K562 (cell line): Measurements from ENCODE around the gene AMFR. TPM values are rescaled to one million over a fixed set of nuclear protein-coding genes. Genes with fewer than 3 reads are reported as not detected.
A peak's percentile ranks its signal among the peaks of the same experiment; 100 is the strongest.

ENCODE experiments used
- ATAC-seq: fragments of 200-7000 bp; cut with Tn5 transposase; 3 replicates; pipeline ENCODE4 v1.9.1; 2020; ENCODE audit warnings: moderate library complexity
- BruUV-seq: library from RNA; stranded (reverse); fragments of 400-500 nt; replicated peaks from 2 replicates; lab custom pipeline; 2021; lab: Mats Ljungman, UMichigan
- CTCF ChIA-PET: fragments of 300-600 bp; formaldehyde crosslinking; extraction: SDS; loops from one replicate; lab custom pipeline; 2021; ENCODE audit warnings: low intra/inter-chr PET ratio; lab: Yijun Ruan, JAX
- POLR2A ChIA-PET: fragments of 300-600, 350-650 bp; sonication (Branson Sonifier 250); formaldehyde crosslinking; extraction: SDS; loops from one replicate; lab custom pipeline; 2021; ENCODE audit warnings: antibody characterized with exemption, inconsistent platforms; lab: Yijun Ruan, JAX
- DNase-seq, 4 experiments: peaks; one replicate each; pipeline versions ENCODE4 v3.0.0 to v3.0.0-alpha.2; 2011 to 2018; ENCODE audit warnings: low spot score in 3 of 4, mixed read lengths in 3 of 4; ENCODE audit errors: extremely low read depth in 1 of 4
- FAIRE-seq: peaks from 2 replicates; lab custom pipeline; 2011; peaks lifted over from hg19 to GRCh38; lab: Jason Lieb, UNC
- H2AFZ ChIP-seq: 2 replicates; pipeline ENCODE4 v1.6.0; 2011; ENCODE audit warnings: low read depth, low read length, control low read depth, inconsistent platforms
- H3K27ac ChIP-seq: fragments of 200-600 bp; 3 replicates; pipeline ENCODE4 v1.8.0; 2011; ENCODE audit warnings: low read depth, mild to moderate bottlenecking, control low read depth, inconsistent platforms, low read length, moderate library complexity, mixed read lengths; ENCODE audit errors: extremely low read depth
- H3K27me3 ChIP-seq, 2 experiments: fragments of 300-600 bp in 1 of 2; 2 replicates in 1 of 2; 3 replicates in 1 of 2; pipeline versions ENCODE4 v1.6.0 to v1.8.0; 2011; ENCODE audit warnings: inconsistent platforms in 2 of 2, low read length in 2 of 2, mild to moderate bottlenecking in 1 of 2, mixed read lengths in 1 of 2, moderate library complexity in 1 of 2; ENCODE audit not compliant: control insufficient read depth in 2 of 2, insufficient read depth in 2 of 2
- H3K36me3 ChIP-seq: fragments of 300-600 bp; 3 replicates; pipeline ENCODE4 v1.8.0; 2011; ENCODE audit warnings: mild to moderate bottlenecking, low read length, inconsistent platforms; ENCODE audit not compliant: control insufficient read depth, insufficient read depth
- H3K4me1 ChIP-seq, 2 experiments: fragments of 200-600 bp in 1 of 2; replicated peaks in 1 of 2; 2 replicates in 1 of 2; 3 replicates in 1 of 2; pipeline versions ENCODE4 v1.5.1 to v1.8.0; 2011; ENCODE audit warnings: inconsistent platforms in 2 of 2, low read length in 2 of 2, mild to moderate bottlenecking in 1 of 2, mixed read lengths in 1 of 2, moderate library complexity in 1 of 2; ENCODE audit not compliant: control insufficient read depth in 2 of 2, insufficient read depth in 2 of 2
- H3K4me2 ChIP-seq: 2 replicates; pipeline ENCODE4 v1.6.1; 2011; ENCODE audit warnings: low read length, control low read depth, inconsistent platforms, mixed read lengths; ENCODE audit not compliant: insufficient read depth
- H3K4me3 ChIP-seq: fragments of 200-600 bp; sonication (generic), shearing (Covaris generic); 2 replicates; pipeline ENCODE4 v1.5.1; 2016; ENCODE audit warnings: control low read depth, inconsistent platforms
- H3K79me2 ChIP-seq: fragments of 200-600 bp; 3 replicates; pipeline ENCODE4 v1.8.0; 2011; ENCODE audit warnings: low read length, inconsistent platforms; ENCODE audit not compliant: control insufficient read depth, insufficient read depth
- H3K9ac ChIP-seq, 2 experiments: 2 replicates each; pipeline versions ENCODE4 v1.6.0 to v1.6.1; 2011; ENCODE audit warnings: low read depth in 2 of 2, low read length in 2 of 2, control low read depth in 1 of 2, inconsistent platforms in 1 of 2, mild to moderate bottlenecking in 1 of 2, mixed read lengths in 1 of 2; ENCODE audit not compliant: insufficient read depth in 1 of 2
- H3K9me1 ChIP-seq: one replicate; pipeline ENCODE4 v1.6.0; 2011; ENCODE audit warnings: inconsistent platforms, mild to moderate bottlenecking, low read length, moderate library complexity; ENCODE audit not compliant: control insufficient read depth, insufficient read depth
- H3K9me3 ChIP-seq: replicated peaks from 2 replicates; pipeline ENCODE4 v1.5.1; 2011; ENCODE audit warnings: low read depth, low read length, inconsistent platforms; ENCODE audit not compliant: control insufficient read depth, insufficient read depth
- H4K20me1 ChIP-seq: replicated peaks from 2 replicates; pipeline ENCODE4 v1.6.1; 2011; ENCODE audit warnings: low read length, inconsistent platforms, mixed read lengths; ENCODE audit not compliant: control insufficient read depth, insufficient read depth
- BHLHE40 ChIP-seq: IDR thresholded peaks from 2 replicates; pipeline ENCODE4 v1.6.1; 2011; ENCODE audit warnings: low read length, improper control_type of control experiment
- CBX2 ChIP-seq: fragments of 200-600 bp; sonication (generic); IDR thresholded peaks from one replicate; pipeline ENCODE4 v1.6.1; 2012; ENCODE audit warnings: mild to moderate bottlenecking, low read length, inconsistent platforms; ENCODE audit not compliant: insufficient read depth, poor library complexity, severe bottlenecking
- FUS ChIP-seq: fragments of 200-400 bp; formaldehyde crosslinking; optimal IDR thresholded peaks from 2 replicates; pipeline ENCODE3; 2017; ENCODE audit warnings: low read depth, low read length
- MAFG ChIP-seq: fragments of 450-650 bp; conservative IDR thresholded peaks from 2 replicates; pipeline ENCODE4 v1.6.1; 2016; ENCODE audit warnings: missing genetic modification characterization, missing compliant biosample characterization
- RHOXF2B ChIP-seq: fragments of 250-450 bp; sonication (Bioruptor Pico); conservative IDR thresholded peaks from 2 replicates; pipeline ENCODE4 v1.5.1; 2021
- TCFL5 ChIP-seq: fragments of 250-450 bp; sonication (Bioruptor Pico); conservative IDR thresholded peaks from 2 replicates; pipeline ENCODE4 v1.6.1; 2021; ENCODE audit warnings: mild to moderate bottlenecking, moderate library complexity, matching md5 sums
- WGBS: fragments of 100-300 bp; shearing (Covaris generic); methylation state at CpG from one replicate; pipeline ENCODE4 v1.1.6; 2016; ENCODE audit warnings: low coverage, mixed read lengths; ENCODE audit not compliant: insufficient coverage; ENCODE audit errors: missing lambda C conversion rate; 5-methylcytosine and 5-hydroxymethylcytosine counted together
- in situ Hi-C: fragments of 300-500 bp; cut with MboI; formaldehyde crosslinking; loops from 4 replicates; pipeline ENCODE4 v1.15.0; 2018; ENCODE audit warnings: inconsistent platforms, mixed read lengths
- intact Hi-C: fragments of 100-400 bp; cut with micrococcal nuclease; formaldehyde crosslinking; loops from 2 replicates; pipeline ENCODE4 v1.14.2; 2022
- polyA plus RNA-seq, 8 experiments: library from polyadenylated mRNA; depleted of rRNA in 4 of 8; stranded (reverse) in 5 of 8; unstranded in 3 of 8; fragments of >200 nt; fragmentation: Nextera tagmentation in 2 of 8; fragmentation: Illumina TruSeq in 1 of 8; extraction: Ambion mirVana in 2 of 8; extraction: Trizol in 1 of 8; gene quantifications; 2 replicates each; pipeline versions ENCODE4 v1.2.1 to v1.2.3, GENCODE V29; 2011 to 2014; ENCODE audit warnings: inconsistent platforms in 1 of 8, missing spikeins in 1 of 8
- total RNA-seq, 7 experiments: library from RNA; depleted of rRNA in 6 of 7; stranded (reverse); fragments of >200 nt in 6 of 7; fragmentation: Illumina TruSeq in 2 of 7; extraction: Trizol in 2 of 7; gene quantifications; 2 replicates each; pipeline versions ENCODE4 v1.2.1 to v1.2.3, GENCODE V29; 2011 to 2021; ENCODE audit warnings: low replicate concordance in 1 of 7
- TF ChIP-seq, protein P1 (sequence below): fragments of 250-450 bp; sonication (Bioruptor Pico); IDR thresholded peaks from 2 replicates; pipeline ENCODE4 v1.5.0; 2022; ENCODE audit warnings: mild to moderate bottlenecking
- TF ChIP-seq, protein P2 (sequence below), 3 experiments: fragments of 200-800 bp in 1 of 3; fragments of 250-450 bp in 1 of 3; fragments of 450-650 bp in 1 of 3; sonication (Bioruptor Pico) in 1 of 3; sonication (Bioruptor generic) in 1 of 3; formaldehyde crosslinking in 1 of 3; IDR thresholded peaks; 2 replicates each; pipeline versions ENCODE4 v1.6.1 to v1.8.0; 2016 to 2022; ENCODE audit warnings: mild to moderate bottlenecking in 2 of 3, missing genetic modification characterization in 2 of 3, missing compliant biosample characterization in 1 of 3, moderate library complexity in 1 of 3
- TF ChIP-seq, protein P3 (sequence below): sonication (generic); formaldehyde crosslinking; IDR thresholded peaks from 2 replicates; pipeline ENCODE4 v1.8.0; 2023; ENCODE audit warnings: mild to moderate bottlenecking, missing genetic modification reagents

The AMFR gene
- total and polyA plus RNA-seq, 9 of the 15 experiments (the other 6 are each of a cell fraction or from before 2014, with no cell fraction given): 15.6 to 113 (median 58.4) TPM

DNA sequence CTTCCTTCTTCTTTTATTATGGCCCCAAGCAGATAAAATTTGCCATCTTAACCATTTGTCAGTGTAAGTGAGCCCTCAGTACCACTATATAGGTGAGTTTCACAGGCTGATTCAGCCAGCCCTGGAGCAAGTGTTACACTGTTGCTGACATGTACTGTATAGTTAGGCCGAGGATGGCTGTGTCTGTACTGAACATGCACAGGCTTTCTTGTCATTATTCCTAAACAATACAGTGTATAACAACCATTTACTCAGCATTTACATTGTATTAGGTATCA, 53.7 kb downstream of the AMFR start (continued):
- no peak for TF ChIP-seq BHLHE40
- TF ChIP-seq, protein P1, sequence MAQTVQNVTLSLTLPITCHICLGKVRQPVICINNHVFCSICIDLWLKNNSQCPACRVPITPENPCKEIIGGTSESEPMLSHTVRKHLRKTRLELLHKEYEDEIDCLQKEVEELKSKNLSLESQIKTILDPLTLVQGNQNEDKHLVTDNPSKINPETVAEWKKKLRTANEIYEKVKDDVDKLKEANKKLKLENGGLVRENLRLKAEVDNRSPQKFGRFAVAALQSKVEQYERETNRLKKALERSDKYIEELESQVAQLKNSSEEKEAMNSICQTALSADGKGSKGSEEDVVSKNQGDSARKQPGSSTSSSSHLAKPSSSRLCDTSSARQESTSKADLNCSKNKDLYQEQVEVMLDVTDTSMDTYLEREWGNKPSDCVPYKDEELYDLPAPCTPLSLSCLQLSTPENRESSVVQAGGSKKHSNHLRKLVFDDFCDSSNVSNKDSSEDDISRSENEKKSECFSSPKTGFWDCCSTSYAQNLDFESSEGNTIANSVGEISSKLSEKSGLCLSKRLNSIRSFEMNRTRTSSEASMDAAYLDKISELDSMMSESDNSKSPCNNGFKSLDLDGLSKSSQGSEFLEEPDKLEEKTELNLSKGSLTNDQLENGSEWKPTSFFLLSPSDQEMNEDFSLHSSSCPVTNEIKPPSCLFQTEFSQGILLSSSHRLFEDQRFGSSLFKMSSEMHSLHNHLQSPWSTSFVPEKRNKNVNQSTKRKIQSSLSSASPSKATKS (CRISPR knock-in tag): no peak
- TF ChIP-seq FUS: no peak
- no peak for TF ChIP-seq CBX2
- no peak for TF ChIP-seq MAFG
- no peak for TF ChIP-seq TCFL5 (CRISPR knock-in tag)
- TF ChIP-seq RHOXF2B (CRISPR knock-in tag): no peak
- TF ChIP-seq, all 486 proteins: peak for 0

DNA sequence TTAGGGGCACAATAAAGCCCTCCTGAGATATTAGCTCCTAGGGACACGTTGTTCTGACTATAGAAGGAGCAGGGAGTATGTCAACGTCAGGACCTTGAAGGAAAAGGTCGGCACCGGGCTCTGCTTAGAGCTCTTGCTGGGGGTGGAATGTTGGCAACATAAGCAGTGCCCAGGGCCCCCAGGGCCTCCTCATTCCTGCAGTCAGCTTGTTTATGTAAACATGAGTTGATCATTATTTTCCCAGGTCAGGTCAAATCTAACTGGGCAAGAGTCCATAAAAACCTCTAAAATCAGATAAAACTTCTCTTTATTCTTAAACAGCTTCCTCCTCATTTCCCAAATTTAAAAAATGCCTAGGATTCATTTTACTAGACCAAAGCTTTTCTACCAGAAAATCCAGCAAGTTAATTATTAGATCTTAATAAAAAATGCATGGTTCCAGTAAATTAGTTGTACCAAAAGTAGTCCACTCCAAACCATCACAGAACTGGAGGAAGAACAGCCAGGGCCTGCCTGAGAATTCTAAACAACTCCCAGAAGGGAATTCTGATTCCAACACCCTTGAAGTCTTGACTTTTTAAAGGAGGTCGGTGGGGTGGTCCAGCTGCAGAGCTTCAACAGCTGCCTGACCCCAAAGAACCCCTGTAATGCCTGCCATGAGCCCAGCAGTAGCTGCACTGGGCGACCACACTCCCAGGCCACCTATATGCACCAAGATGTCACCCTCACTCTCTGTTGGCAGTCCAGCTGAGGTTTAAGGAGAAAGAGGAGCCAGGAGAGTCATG, 54.3 kb downstream of the AMFR start:
- DNase-seq (no peak), ATAC-seq (no peak), FAIRE-seq (no peak)
- H3K9ac ChIP-seq: 0 out of 4 replicates have a peak overlapping the region, but pooled peaks of 1 of the 2 experiments have one; percentile 23
- H2AFZ ChIP-seq: no peak overlapping the region
- in situ Hi-C loops: no loop called here
- intact Hi-C loops: no loop called here
- peaks cover 19% of the 10 kb centered on the region for H3K79me2 ChIP-seq
- BruUV-seq: no TSS peak
- CTCF ChIA-PET: no interaction called here
- no peaks in the 10 kb centered on the region for H4K20me1 ChIP-seq
- H3K4me1 ChIP-seq: peaks cover 0 to 3% of the 10 kb centered on the region in 2 experiments; a peak in 2 of 5 replicates
- H3K27me3 ChIP-seq: no peaks in the 10 kb centered on the region
- peaks cover 63% of the 10 kb centered on the region for H3K36me3 ChIP-seq
- no peaks in the 10 kb centered on the region for H3K9me3 ChIP-seq
- no peak overlapping the region for H3K4me2 ChIP-seq
- POLR2A ChIA-PET: interaction anchor here (0.7 to 2.0 kb wide), 5 partner anchors 10 to 406 kb away, joined by 3 to 9 read pairs (median 4); no protein-coding TSS in a partner anchor
- H3K9me1 ChIP-seq: no peaks in the 10 kb centered on the region
- 71% methylated on average over 6 of the region's 6 CpGs for WGBS
- H3K4me3 ChIP-seq: no peak overlapping the region
- H3K27ac ChIP-seq: no peak overlapping the region
- TF ChIP-seq, protein P2, sequence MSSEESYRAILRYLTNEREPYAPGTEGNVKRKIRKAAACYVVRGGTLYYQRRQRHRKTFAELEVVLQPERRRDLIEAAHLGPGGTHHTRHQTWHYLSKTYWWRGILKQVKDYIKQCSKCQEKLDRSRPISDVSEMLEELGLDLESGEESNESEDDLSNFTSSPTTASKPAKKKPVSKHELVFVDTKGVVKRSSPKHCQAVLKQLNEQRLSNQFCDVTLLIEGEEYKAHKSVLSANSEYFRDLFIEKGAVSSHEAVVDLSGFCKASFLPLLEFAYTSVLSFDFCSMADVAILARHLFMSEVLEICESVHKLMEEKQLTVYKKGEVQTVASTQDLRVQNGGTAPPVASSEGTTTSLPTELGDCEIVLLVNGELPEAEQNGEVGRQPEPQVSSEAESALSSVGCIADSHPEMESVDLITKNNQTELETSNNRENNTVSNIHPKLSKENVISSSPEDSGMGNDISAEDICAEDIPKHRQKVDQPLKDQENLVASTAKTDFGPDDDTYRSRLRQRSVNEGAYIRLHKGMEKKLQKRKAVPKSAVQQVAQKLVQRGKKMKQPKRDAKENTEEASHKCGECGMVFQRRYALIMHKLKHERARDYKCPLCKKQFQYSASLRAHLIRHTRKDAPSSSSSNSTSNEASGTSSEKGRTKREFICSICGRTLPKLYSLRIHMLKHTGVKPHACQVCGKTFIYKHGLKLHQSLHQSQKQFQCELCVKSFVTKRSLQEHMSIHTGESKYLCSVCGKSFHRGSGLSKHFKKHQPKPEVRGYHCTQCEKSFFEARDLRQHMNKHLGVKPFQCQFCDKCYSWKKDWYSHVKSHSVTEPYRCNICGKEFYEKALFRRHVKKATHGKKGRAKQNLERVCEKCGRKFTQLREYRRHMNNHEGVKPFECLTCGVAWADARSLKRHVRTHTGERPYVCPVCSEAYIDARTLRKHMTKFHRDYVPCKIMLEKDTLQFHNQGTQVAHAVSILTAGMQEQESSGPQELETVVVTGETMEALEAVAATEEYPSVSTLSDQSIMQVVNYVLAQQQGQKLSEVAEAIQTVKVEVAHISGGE (CRISPR knock-in tag; IDR thresholded peaks at IDR 0.05): peak in 1 of 3 experiments; percentile 24; a peak in 1 of 6 replicates
- TF ChIP-seq, protein P3, sequence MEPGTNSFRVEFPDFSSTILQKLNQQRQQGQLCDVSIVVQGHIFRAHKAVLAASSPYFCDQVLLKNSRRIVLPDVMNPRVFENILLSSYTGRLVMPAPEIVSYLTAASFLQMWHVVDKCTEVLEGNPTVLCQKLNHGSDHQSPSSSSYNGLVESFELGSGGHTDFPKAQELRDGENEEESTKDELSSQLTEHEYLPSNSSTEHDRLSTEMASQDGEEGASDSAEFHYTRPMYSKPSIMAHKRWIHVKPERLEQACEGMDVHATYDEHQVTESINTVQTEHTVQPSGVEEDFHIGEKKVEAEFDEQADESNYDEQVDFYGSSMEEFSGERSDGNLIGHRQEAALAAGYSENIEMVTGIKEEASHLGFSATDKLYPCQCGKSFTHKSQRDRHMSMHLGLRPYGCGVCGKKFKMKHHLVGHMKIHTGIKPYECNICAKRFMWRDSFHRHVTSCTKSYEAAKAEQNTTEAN: no peak
